CD4-positive, alpha-beta T cell treated with Interleukin-12 subunit alpha and Interleukin-12 subunit beta, for 1 hour (primary cell): ENCODE results near the gene ENTPD5.
A peak's percentile ranks its signal among the peaks of the same experiment; 100 is the strongest.
"Not testable (repeated sequence)": the region's sequence is repeated elsewhere in the genome, so short reads cannot be mapped to it uniquely, and the experiment has no call there.

Experiments
- DNase-seq: peaks from one replicate; pipeline ENCODE4 v3.0.0-alpha.2; 2020

Gene ENTPD5

DNA sequence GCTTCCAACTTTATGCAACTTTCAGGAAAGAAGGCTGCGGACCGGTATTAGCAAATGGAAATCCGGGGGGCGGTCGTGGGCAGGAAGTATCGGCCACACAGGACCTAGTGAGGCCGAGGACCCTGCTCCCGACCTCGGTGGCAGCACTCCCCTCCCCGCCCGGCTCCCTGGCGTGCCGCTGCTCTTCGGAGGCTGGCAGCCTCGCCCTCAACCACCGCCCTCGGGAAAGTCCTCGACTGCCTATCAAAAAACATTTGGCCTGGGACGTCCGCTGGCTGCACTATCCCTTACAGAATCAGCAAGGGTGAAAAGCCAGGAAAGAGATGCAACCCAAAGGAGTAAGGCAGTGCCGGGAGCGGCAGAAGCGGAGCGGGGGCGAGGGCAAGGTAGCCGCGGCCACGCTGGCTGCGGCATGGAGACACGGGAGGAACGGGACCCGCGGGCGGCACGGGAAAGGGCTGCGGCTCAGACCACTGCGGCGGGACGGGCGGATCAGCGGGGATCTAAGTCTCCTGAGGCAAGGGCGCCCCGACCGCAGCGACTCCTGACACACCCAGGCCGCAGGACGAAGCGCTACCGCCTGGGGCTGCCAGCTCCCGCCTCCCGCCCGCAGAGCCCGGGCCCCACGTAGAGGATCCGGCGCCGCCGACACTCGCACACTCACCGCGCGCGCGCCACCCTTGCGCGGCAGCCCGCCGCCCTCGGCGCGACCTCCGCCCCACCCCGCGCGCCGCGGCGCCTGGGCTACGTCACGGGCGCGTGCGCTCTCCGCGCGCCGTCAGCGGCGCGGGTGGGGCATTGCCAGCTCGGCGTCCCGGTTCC lies at the start of gene ENTPD5, which contains the start of gene BBOF1:
TSS of gene ENTPD5 (minus strand) at position 703 of the 822 bp plus-strand sequence. CDS start 31,186 bp downstream, outside the sequence.
TSS of gene BBOF1 (plus strand) at position 764 of the 822 bp plus-strand sequence. CDS start 130 bp downstream, outside the sequence.
- peak; percentile 90 for DNase-seq

- DNase-seq, result no peak
Observed at GRCh38 chr14:74065746-74066575, 46.9 kb upstream of the ENTPD5 start.

- DNase-seq, result no peak
Observed at GRCh38 chr14:74064883-74065282, 45.8 kb upstream of the ENTPD5 start.

DNA sequence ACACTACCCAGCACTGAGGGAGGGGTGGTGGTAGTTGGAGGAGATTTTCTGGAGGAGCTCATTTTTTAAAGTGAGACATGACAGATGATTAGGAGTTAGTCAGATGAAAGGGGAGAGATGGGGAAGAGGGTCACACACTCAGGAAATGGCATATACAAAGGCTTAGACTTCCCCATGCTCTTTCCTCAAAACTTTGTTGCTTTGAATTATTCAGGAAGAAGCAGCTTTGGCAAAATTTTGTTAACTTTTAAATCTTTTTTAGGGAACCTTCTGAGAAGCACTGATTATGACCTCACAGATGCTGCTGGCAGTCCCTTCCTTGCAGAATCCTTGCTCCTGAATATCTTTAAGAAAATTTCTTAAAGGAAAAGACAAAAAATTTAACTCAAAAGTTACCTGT lies 45.3 kb upstream of the ENTPD5 start:
- DNase-seq, result no peak

GRCh38 chr14:74062809-74063150 lies 43.7 kb upstream of the ENTPD5 start:
- no peak for DNase-seq

DNA sequence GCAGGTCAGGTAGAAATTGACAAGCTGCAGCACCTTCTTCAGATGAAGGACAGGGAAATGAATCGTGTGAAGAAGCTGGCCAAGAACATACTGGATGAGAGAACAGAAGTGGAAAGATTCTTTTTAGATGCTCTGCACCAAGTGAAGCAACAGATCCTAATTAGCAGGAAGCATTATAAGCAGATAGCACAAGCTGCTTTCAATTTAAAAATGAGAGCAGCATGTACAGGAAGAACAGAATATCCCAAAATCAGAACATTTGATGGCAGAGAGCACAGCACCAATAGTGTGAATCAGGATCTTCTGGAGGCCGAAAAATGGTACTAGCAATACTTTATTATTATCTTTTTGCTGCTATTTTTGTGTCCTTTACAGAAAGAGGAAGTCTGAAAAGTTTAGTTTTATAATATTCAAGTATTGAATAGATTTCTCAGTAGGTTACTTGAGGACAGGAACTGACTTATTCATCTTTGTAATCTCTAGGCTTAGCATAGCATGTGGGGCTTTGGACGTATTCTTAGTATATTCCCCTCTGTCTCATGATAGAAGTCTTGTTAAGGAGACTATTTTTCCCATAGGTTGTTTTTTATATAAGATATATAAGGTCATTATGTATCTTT lies 30.9 kb upstream of the ENTPD5 start:
- DNase-seq, result no peak

- DNase-seq, result no peak
Observed at GRCh38 chr14:74048281-74048680, 29.2 kb upstream of the ENTPD5 start.

DNA sequence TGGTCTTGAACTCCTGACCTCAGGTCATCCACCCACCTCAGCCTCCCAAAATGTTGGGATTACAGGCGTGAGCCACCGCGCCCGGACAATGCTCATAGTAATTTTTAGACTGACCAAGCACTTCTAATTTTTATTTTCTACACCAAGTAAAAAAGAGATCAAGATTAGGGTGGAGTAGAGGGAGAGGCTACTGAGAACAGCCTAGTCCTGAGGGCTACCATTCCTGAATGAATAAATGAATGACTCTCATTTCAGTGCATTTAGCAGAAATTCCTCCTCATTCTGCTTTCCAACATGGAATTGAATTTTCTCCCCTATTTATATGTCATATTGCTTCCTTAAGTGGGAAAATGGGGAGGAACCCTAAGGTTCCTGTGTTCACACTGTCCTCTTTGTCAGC lies 26.4 kb upstream of the ENTPD5 start:
- no peak for DNase-seq

DNA sequence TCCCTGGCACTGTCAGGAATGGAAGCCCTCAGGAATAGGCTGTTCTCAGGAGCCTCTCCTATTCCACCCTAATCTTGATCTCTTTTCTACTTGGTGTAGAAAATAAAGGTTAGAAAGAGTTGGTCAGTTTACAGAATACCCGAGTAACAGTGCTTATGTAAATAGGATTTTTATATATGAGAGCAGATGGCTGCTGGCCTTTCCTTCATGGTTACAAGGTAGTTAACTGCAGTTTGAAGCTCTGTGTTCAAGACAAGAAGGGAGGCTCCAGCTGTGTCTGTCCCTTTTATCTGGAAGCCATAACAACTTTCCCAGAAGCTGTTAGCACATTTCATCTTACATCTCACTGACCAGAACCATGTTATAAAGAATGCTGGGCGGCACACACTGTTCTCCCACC lies 23.2 kb upstream of the ENTPD5 start:
- no peak for DNase-seq

DNA sequence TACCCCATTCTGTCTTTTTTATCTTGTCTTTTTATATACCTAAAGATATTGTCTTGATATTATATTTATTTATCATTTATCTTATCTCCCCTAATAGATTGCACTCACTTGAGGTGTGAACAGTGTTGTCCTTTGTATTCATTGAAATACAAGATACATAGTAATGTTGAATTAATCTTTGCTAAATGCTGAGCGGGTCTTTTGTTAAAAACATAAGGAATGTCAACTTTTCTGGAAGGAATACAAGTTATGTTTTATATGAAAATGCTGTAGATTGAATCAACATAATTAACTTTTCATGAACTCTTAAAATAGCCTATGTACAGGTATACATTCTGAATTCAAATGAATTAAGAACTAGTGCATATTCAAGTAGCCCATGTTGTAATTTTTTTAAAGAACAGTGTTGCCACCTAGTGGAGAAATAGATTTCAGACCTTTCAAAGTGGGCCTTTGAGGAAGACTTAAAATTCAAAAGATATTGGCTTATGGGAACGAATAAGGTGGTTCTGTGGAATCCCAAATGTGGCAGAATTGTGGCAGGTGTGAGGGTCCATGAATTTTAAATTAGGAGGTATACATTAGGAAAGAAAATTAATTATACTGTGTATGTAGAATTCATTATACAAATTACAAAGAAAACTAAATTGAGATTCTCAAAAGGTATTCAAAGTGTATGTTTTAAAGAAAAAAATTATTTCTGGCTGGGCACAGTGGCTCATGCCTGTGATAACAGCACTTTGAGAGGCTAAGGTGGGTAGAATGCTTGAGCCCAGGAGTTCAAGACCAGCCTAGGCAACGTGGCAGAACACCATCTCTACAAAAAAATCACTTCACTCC lies 19.2 kb upstream of the ENTPD5 start:
- DNase-seq, result peak; percentile 64

GRCh38 chr14:74035556-74035955 lies 16.5 kb upstream of the ENTPD5 start:
- no peak for DNase-seq

GRCh38 chr14:74034572-74034971 lies 15.5 kb upstream of the ENTPD5 start:
- no peak for DNase-seq

GRCh38 chr14:74029136-74029535 lies 10.0 kb upstream of the ENTPD5 start:
- DNase-seq, result no peak

DNA sequence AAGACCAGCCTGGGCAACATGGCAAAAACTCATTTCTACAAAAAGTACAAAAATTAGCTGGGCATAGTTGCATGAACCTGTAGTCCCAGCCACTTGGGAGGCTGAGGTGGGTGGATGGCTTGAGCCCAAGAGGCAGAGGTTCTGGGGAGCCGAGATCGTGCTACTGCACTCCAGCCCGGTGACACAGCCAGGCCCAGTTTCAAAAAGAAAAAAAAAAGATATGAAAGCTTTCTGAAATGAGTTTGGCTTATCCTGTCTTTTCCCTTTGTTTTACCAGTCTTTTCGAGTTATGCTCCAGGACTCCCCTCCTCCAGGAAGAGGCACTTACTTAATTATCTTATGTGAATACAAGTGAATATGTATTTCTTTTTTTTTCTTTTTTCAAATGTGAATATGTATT lies 3.3 kb upstream of the ENTPD5 start:
- no peak for DNase-seq

DNA sequence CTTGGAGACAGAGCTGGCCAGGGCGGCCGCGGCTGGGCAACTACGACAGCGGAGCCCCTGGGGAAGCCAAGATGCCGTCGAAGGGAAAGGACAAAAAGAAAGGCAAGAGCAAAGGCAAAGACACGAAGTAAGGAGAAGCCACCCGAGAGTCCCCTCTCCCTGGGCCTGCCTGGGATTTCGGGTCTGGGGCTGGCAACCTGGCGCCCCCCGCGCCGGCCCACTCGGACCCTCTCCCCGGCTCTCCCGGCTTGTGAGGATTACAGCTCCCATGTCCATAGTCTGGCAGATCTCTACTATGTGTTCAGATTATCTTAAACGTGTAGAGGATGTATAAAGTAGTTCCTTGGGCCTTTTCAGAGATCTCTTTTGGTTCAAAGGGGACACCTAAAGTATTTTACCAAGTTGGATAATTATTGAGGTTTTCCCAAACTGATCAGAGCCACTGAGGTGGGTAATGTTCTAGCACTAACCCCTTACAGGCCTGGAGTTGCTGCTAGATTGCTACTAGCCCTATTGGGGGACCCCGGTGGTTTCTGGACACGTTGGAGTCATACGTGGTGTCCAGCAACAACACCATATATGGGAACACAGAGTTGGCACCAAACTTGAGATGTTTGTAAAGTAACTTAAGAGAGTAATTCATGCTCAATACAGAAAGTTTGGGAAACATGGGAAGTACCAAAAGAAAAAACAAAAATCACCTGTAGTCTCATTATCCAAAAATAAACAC lies 485 bp upstream of the ENTPD5 start:
- DNase-seq, result no peak

GRCh38 chr14:74018174-74018585 lies 908 bp downstream of the ENTPD5 start:
- DNase-seq, result peak; percentile 21

GRCh38 chr14:74015963-74016362 lies 3.1 kb downstream of the ENTPD5 start:
- DNase-seq, result no peak

DNA sequence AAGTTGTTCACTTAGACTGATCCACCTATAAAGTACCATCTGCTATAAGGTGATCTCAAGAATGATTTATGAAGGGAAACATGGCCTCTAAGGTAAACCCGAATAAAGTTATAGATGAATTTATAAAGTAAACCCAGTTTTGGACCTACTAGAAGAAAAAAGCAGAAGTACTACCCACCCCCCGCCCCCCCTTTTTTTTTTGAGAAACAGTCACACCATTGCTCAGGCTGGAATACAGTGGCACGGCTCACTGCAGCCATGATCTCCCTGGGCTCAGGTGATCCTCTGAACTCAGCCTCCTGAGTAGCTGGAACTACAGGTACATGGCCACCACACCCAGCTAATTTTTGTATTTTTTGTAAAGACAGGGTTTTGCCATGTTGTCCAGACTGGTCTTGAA lies 3.9 kb downstream of the ENTPD5 start:
- DNase-seq, result no peak

- no peak for DNase-seq
Observed at GRCh38 chr14:74014299-74014698, 4.8 kb downstream of the ENTPD5 start.

- no peak for DNase-seq
Observed at GRCh38 chr14:74008843-74009499, 10.1 kb downstream of the ENTPD5 start.

DNA sequence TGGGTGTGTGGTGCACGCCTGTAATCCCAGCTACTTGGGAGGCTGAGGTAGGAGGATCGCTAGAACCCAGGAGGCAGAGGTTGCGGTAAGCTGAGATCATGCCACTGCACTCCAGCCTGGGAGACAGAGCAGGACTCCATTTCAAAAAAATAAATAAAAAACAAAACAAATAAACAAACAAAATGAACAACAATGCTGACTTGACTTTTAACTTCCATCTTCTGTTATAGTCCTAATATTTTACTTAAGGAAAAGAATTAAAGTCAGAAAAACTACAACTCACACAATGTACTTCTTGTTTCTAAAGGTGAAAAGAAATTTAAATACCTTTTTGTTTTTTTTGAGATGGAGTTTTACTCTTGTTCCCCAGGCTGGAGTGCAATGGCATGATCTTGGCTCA lies 13.4 kb downstream of the ENTPD5 start:
- DNase-seq, result not testable (repeated sequence)
